Type B pancreatic cell (in vitro differentiated cells): Measurements from ENCODE around the gene SIX4. TPM values are rescaled to one million over a fixed set of nuclear protein-coding genes. Genes with fewer than 3 reads are reported as not detected.

ENCODE experiments used
- DNase-seq: peaks from one replicate; pipeline ENCODE4 v3.0.0; 2021; ENCODE audit warnings: mixed read lengths; ENCODE audit not compliant: unreplicated experiment; ENCODE audit errors: extremely low spot score
- H3K27ac Mint-ChIP-seq: 2 replicates; pipeline ENCODE4 v1.8.0; 2021; ENCODE audit warnings: mild to moderate bottlenecking, mixed read lengths
- H3K27me3 Mint-ChIP-seq: 2 replicates; pipeline ENCODE4 v1.8.0; 2021; ENCODE audit warnings: mixed read lengths
- H3K36me3 Mint-ChIP-seq: 2 replicates; pipeline ENCODE4 v1.8.0; 2021; ENCODE audit warnings: mixed read lengths
- H3K4me1 Mint-ChIP-seq: one replicate; pipeline ENCODE4 v1.8.0; 2021; ENCODE audit warnings: mixed read lengths; ENCODE audit not compliant: unreplicated experiment
- H3K4me3 Mint-ChIP-seq: 2 replicates; pipeline ENCODE4 v1.8.0; 2021; ENCODE audit warnings: mild to moderate bottlenecking, mixed read lengths
- H3K9me3 Mint-ChIP-seq: 2 replicates; pipeline ENCODE4 v1.8.0; 2021; ENCODE audit warnings: mixed read lengths
- total RNA-seq: library from RNA; stranded (reverse); gene quantifications from 2 replicates; pipeline ENCODE4 v1.2.1, GENCODE V29; 2021; ENCODE audit warnings: low replicate concordance
- TF ChIP-seq, protein P1 (sequence below): fragments of 200-600 bp; sonication (generic); conservative IDR thresholded peaks from 2 replicates; pipeline ENCODE4 v1.5.0; 2021; ENCODE audit warnings: antibody characterized with exemption, mild to moderate bottlenecking

SIX4 gene
- total RNA-seq, 1 donor from 2014 or later: 26.0 TPM

DNA sequence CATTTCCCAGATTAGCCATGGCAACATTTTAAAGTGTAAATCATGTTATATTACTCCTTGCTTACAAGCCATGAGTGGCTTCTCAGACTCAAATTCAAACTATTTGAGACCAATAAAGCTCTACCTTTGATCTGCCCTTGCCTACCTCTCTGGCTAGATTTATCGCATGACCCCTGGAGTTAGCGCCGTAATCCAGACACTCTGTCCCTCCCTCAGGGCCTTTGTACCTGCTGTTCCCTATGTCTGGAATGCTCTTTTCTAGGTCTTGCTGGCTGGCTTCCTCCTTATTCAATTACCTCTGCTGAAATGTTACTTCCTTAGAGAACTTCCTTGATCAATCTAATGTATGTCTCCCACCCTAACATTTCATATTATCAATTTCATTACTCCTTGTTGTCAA, 16.3 kb downstream of the SIX4 start:
- Mint-ChIP-seq H3K4me3 (no peak overlapping the region), H3K27me3 (no peaks in the 10 kb centered on the region), H3K9me3 (no peaks in the 10 kb centered on the region), H3K27ac (no peak overlapping the region), H3K36me3 (peaks cover 4% of the 10 kb centered on the region), H3K4me1 (no peaks in the 10 kb centered on the region)
- no peak for DNase-seq
- TF ChIP-seq, protein P1, sequence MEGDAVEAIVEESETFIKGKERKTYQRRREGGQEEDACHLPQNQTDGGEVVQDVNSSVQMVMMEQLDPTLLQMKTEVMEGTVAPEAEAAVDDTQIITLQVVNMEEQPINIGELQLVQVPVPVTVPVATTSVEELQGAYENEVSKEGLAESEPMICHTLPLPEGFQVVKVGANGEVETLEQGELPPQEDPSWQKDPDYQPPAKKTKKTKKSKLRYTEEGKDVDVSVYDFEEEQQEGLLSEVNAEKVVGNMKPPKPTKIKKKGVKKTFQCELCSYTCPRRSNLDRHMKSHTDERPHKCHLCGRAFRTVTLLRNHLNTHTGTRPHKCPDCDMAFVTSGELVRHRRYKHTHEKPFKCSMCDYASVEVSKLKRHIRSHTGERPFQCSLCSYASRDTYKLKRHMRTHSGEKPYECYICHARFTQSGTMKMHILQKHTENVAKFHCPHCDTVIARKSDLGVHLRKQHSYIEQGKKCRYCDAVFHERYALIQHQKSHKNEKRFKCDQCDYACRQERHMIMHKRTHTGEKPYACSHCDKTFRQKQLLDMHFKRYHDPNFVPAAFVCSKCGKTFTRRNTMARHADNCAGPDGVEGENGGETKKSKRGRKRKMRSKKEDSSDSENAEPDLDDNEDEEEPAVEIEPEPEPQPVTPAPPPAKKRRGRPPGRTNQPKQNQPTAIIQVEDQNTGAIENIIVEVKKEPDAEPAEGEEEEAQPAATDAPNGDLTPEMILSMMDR: no peak

- Mint-ChIP-seq H3K27ac (no peak overlapping the region), H3K36me3 (no peaks in the 10 kb centered on the region), H3K4me1 (no peaks in the 10 kb centered on the region), H3K4me3 (no peak overlapping the region), H3K27me3 (no peaks in the 10 kb centered on the region), H3K9me3 (no peaks in the 10 kb centered on the region)
- no peak for DNase-seq
- TF ChIP-seq, protein P1: no peak
Observed at GRCh38 chr14:60705100-60705499, 19.1 kb downstream of the SIX4 start.

GRCh38 chr14:60700598-60700997, 23.6 kb downstream of the SIX4 start:
- H3K36me3 Mint-ChIP-seq: no peaks in the 10 kb centered on the region
- H3K9me3 Mint-ChIP-seq: peaks cover 10% of the 10 kb centered on the region
- peaks cover 6% of the 10 kb centered on the region for H3K27me3 Mint-ChIP-seq
- TF ChIP-seq, protein P1: no peak
- DNase-seq: no peak
- H3K4me1 Mint-ChIP-seq: no peaks in the 10 kb centered on the region
- no peak overlapping the region for H3K27ac Mint-ChIP-seq
- no peak overlapping the region for H3K4me3 Mint-ChIP-seq

DNA sequence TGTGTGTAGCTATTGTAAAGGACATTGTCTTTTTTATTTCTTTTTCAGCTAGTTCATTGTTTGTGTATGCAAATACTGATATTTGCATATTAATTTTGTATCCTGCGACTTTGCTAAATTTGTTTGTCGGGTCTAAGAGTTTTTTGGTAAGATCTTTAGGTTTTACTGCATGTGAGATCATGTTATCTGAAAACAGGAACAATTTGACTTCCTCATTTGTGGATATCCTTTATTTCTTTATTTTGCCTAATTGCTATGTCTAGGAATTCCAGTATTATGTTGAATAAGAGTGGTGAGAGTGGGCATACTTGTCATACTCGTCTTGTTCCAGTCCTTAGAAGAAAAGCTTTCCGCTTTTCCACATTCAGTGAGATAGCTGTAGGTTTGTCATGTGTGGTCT, 28.8 kb downstream of the SIX4 start:
- Mint-ChIP-seq H3K36me3 (no peaks in the 10 kb centered on the region), H3K4me3 (no peak overlapping the region), H3K4me1 (no peaks in the 10 kb centered on the region), H3K27ac (no peak overlapping the region), H3K27me3 (peaks cover 9% of the 10 kb centered on the region), H3K9me3 (peaks cover 10% of the 10 kb centered on the region)
- TF ChIP-seq, protein P1: no peak
- no peak for DNase-seq

- Mint-ChIP-seq H3K9me3 (no peaks in the 10 kb centered on the region), H3K4me1 (no peaks in the 10 kb centered on the region), H3K36me3 (no peaks in the 10 kb centered on the region), H3K27me3 (peaks cover 3% of the 10 kb centered on the region), H3K27ac (no peak overlapping the region), H3K4me3 (no peak overlapping the region)
- no peak for DNase-seq
- TF ChIP-seq, protein P1: no peak
Observed at GRCh38 chr14:60691383-60692113, 32.6 kb downstream of the SIX4 start.
